SK-N-SH treated with all-trans-retinoic acid at 6 μM for 48 hours (cell line): ENCODE data around the gene KCNK15.

Source experiments
- ATAC-seq: fragments of 200-7000 bp; cut with Tn5 transposase; 3 replicates; pipeline ENCODE4 v1.9.1; 2020; ENCODE audit warnings: mild to moderate bottlenecking, moderate library complexity
- ARNTL ChIP-seq: fragments of 450-650 bp; formaldehyde crosslinking; IDR thresholded peaks from 2 replicates; pipeline ENCODE4 v1.5.0; 2020; ENCODE audit warnings: low read depth, mild to moderate bottlenecking, moderate library complexity, borderline replicate concordance
- BACH2 ChIP-seq: fragments of 250-450 bp; sonication (Bioruptor Pico); IDR thresholded peaks from 2 replicates; pipeline ENCODE4 v1.9.0; 2021; ENCODE audit warnings: mild to moderate bottlenecking, borderline replicate concordance
- CREB5 ChIP-seq: fragments of 250-450 bp; sonication (Bioruptor Pico); IDR thresholded peaks from 2 replicates; pipeline ENCODE4 v1.5.1; 2020; ENCODE audit warnings: low read depth, mild to moderate bottlenecking, moderate library complexity
- CSDC2 ChIP-seq: fragments of 250-450 bp; sonication (Bioruptor Pico); IDR thresholded peaks from 2 replicates; pipeline ENCODE4 v1.5.0; 2020; ENCODE audit warnings: mild to moderate bottlenecking, moderate library complexity
- ESRRG ChIP-seq: fragments of 250-450 bp; sonication (Bioruptor Pico); IDR thresholded peaks from 2 replicates; pipeline ENCODE4 v1.6.1; 2021; ENCODE audit warnings: mild to moderate bottlenecking
- GLIS3 ChIP-seq: fragments of 250-450 bp; sonication (Bioruptor Pico); IDR thresholded peaks from 2 replicates; pipeline ENCODE4 v1.5.0; 2020; ENCODE audit warnings: mild to moderate bottlenecking, moderate library complexity
- ISL1 ChIP-seq: fragments of 250-450 bp; sonication (Bioruptor Pico); IDR thresholded peaks from 2 replicates; pipeline ENCODE4 v2.1.2; 2022; ENCODE audit warnings: mild to moderate bottlenecking, moderate library complexity
- OSR1 ChIP-seq: fragments of 250-450 bp; sonication (Bioruptor Pico); IDR thresholded peaks from 2 replicates; pipeline ENCODE4 v1.8.0; 2022; ENCODE audit warnings: moderate library complexity, mild to moderate bottlenecking, inconsistent platforms
- PATZ1 ChIP-seq: fragments of 250-450 bp; sonication (Bioruptor Pico); IDR thresholded peaks from 2 replicates; pipeline ENCODE4 v1.8.0; 2020; ENCODE audit warnings: mild to moderate bottlenecking, moderate library complexity, borderline replicate concordance
- POU6F1 ChIP-seq: fragments of 250-450 bp; sonication (Bioruptor Pico); IDR thresholded peaks from 2 replicates; pipeline ENCODE4 v1.8.0; 2021; ENCODE audit warnings: low read depth, mild to moderate bottlenecking, moderate library complexity, borderline replicate concordance
- PPARA ChIP-seq: fragments of 250-450 bp; sonication (Bioruptor Pico); IDR thresholded peaks from 2 replicates; pipeline ENCODE4 v1.5.0; 2020; ENCODE audit warnings: mild to moderate bottlenecking, borderline replicate concordance
- RARB ChIP-seq: fragments of 250-450 bp; sonication (Bioruptor Pico); IDR thresholded peaks from 2 replicates; pipeline ENCODE4 v1.8.0; 2021; ENCODE audit warnings: mild to moderate bottlenecking, moderate library complexity
- SNAI2 ChIP-seq: fragments of 250-450 bp; sonication (Bioruptor Pico); IDR thresholded peaks from 2 replicates; pipeline ENCODE4 v1.5.0; 2020; ENCODE audit warnings: mild to moderate bottlenecking, moderate library complexity
- TCF4 ChIP-seq: fragments of 250-450 bp; sonication (Bioruptor Pico); IDR thresholded peaks from 2 replicates; pipeline ENCODE4 v1.8.0; 2021; ENCODE audit warnings: mild to moderate bottlenecking, moderate library complexity, borderline replicate concordance
- TSHZ2 ChIP-seq: fragments of 250-450 bp; sonication (Bioruptor Pico); IDR thresholded peaks from 2 replicates; pipeline ENCODE4 v1.5.0; 2020; ENCODE audit warnings: mild to moderate bottlenecking, moderate library complexity
- ZC3H10 ChIP-seq: fragments of 250-450 bp; sonication (Bioruptor Pico); IDR thresholded peaks from 2 replicates; pipeline ENCODE4 v1.5.1; 2021; ENCODE audit warnings: mild to moderate bottlenecking, moderate library complexity
- ZFP3 ChIP-seq: fragments of 250-450 bp; sonication (Bioruptor Pico); IDR thresholded peaks from 2 replicates; pipeline ENCODE4 v1.5.0; 2020; ENCODE audit warnings: mild to moderate bottlenecking, moderate library complexity
- ZNF565 ChIP-seq: fragments of 450-650 bp; formaldehyde crosslinking; conservative IDR thresholded peaks from 2 replicates; pipeline ENCODE4 v1.5.0; 2020; ENCODE audit warnings: low read depth, mild to moderate bottlenecking, moderate library complexity
- ZNF70 ChIP-seq: fragments of 450-650 bp; formaldehyde crosslinking; IDR thresholded peaks from 2 replicates; pipeline ENCODE4 v1.5.0; 2020; ENCODE audit warnings: mild to moderate bottlenecking, moderate library complexity
- ZNF8 ChIP-seq: fragments of 450-650 bp; formaldehyde crosslinking; IDR thresholded peaks from 2 replicates; pipeline ENCODE4 v1.5.0; 2020; ENCODE audit warnings: mild to moderate bottlenecking, moderate library complexity
- TF ChIP-seq, protein P1 (sequence below): fragments of 250-450 bp; sonication (Bioruptor Pico); IDR thresholded peaks from 2 replicates; pipeline ENCODE4 v1.5.1; 2021; ENCODE audit warnings: mild to moderate bottlenecking, moderate library complexity

Gene KCNK15

DNA sequence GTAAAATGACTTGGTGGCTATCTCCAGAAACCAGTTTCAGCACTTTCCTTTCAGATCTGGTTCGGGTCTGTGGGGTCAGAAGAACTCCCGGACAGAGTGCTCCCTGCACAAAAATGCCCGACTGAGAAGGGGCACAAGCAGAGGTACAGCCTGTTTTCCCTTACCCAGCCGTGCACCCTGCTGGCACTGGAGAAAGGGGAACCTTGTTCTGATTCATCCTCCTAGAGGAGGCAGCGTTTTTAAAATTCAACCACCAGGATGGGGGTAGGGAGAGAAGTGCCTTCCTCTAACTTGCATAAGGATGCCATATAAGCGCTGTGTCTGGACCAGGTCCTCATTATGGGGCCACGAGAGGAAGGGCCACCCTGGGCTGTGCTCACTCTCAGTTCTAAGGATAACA lies 47.1 kb downstream of the KCNK15 start (continued):
- TF ChIP-seq ZC3H10 (CRISPR knock-in tag) (no peak), TCF4 (CRISPR knock-in tag) (no peak), ARNTL (no peak), CSDC2 (CRISPR knock-in tag) (no peak), ZNF70 (CRISPR knock-in tag) (no peak), ISL1 (no peak), ESRRG (CRISPR knock-in tag) (no peak), GLIS3 (CRISPR knock-in tag) (no peak)
- TF ChIP-seq, all 23 proteins: peak for 0

DNA sequence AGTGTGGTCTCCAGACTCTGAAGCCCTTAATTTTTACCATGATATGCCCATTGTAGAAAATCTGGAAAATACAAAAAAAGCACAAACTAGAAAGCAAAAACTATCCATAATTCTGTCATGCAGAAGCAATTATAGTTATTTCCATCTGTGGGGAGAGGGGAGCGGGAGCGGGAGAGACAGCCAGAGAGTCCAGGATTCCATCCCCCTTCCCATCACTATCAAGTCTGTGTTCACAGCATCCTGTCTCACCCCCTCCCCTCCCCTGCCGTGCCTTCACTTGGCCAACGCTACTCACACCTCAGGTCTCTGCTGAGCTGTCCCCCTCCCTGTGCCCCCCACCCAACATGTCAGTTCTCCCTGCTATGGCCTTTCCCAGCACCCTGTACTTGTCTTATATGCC lies 50.2 kb downstream of the KCNK15 start:
- ATAC-seq, result no peak
- no peak for TF ChIP-seq CREB5 (CRISPR knock-in tag)
- TF ChIP-seq, protein P1, sequence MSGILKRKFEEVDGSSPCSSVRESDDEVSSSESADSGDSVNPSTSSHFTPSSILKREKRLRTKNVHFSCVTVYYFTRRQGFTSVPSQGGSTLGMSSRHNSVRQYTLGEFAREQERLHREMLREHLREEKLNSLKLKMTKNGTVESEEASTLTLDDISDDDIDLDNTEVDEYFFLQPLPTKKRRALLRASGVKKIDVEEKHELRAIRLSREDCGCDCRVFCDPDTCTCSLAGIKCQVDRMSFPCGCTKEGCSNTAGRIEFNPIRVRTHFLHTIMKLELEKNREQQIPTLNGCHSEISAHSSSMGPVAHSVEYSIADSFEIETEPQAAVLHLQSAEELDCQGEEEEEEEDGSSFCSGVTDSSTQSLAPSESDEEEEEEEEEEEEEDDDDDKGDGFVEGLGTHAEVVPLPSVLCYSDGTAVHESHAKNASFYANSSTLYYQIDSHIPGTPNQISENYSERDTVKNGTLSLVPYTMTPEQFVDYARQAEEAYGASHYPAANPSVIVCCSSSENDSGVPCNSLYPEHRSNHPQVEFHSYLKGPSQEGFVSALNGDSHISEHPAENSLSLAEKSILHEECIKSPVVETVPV (CRISPR knock-in tag), result no peak
- TF ChIP-seq ZC3H10 (CRISPR knock-in tag), result no peak
- TF ChIP-seq ESRRG (CRISPR knock-in tag), result no peak
- no peak for TF ChIP-seq ZNF8 (CRISPR knock-in tag)
- TF ChIP-seq TSHZ2 (CRISPR knock-in tag), result no peak
- TF ChIP-seq TCF4 (CRISPR knock-in tag), result no peak

- no peak for ATAC-seq
- TF ChIP-seq ESRRG (CRISPR knock-in tag) (no peak), PPARA (CRISPR knock-in tag) (no peak), SNAI2 (CRISPR knock-in tag) (no peak), PATZ1 (CRISPR knock-in tag) (no peak), ZNF70 (CRISPR knock-in tag) (no peak), ARNTL (no peak), RARB (CRISPR knock-in tag) (no peak), ZC3H10 (CRISPR knock-in tag) (no peak), GLIS3 (CRISPR knock-in tag) (no peak), CSDC2 (CRISPR knock-in tag) (no peak), TSHZ2 (CRISPR knock-in tag) (no peak), BACH2 (CRISPR knock-in tag) (no peak), ZFP3 (no peak), CREB5 (CRISPR knock-in tag) (no peak), ZNF565 (CRISPR knock-in tag) (no peak), ISL1 (no peak), OSR1 (no peak), TCF4 (CRISPR knock-in tag) (no peak), POU6F1 (CRISPR knock-in tag) (no peak)
- TF ChIP-seq, protein P1 (CRISPR knock-in tag), result no peak
These were observed 50.6 kb downstream of the KCNK15 start for GRCh38 chr20:44796311-44796710.
